ENCODE results near the gene B3GAT1.

- TF ChIP-seq CTCF (IDR thresholded peaks at IDR 0.05; ENCODE audit: poor library complexity, severe bottlenecking) (no peak), REST (IDR thresholded peaks at IDR 0.05; ENCODE audit: borderline replicate concordance) (no peak), EP300 (conservative IDR thresholded peaks at IDR 0.05; ENCODE audit: poor library complexity, severe bottlenecking) (no peak), POLR2AphosphoS5 (IDR thresholded peaks at IDR 0.05) (no peak), SMC3 (conservative IDR thresholded peaks at IDR 0.05; ENCODE audit: poor library complexity) (no peak), EZH2 (IDR thresholded peaks at IDR 0.05; ENCODE audit: borderline replicate concordance, insufficient read depth, low read length, poor library complexity, severe bottlenecking) (no peak), MXI1 (conservative IDR thresholded peaks at IDR 0.05; ENCODE audit: poor library complexity, severe bottlenecking) (no peak), RAD21 (conservative IDR thresholded peaks at IDR 0.05) (no peak), TAF1 (IDR thresholded peaks at IDR 0.05; ENCODE audit: low read depth) (no peak)
Measured at GRCh38 chr11:134350381-134350780, 61.7 kb downstream of the B3GAT1 start.
